K562 (cell line): Measurements from ENCODE around the gene ZNF106. TPM values are rescaled to one million over a fixed set of nuclear protein-coding genes. Genes with fewer than 3 reads are reported as not detected.

ENCODE experiments used
- ATAC-seq: fragments of 200-7000 bp; cut with Tn5 transposase; 3 replicates; pipeline ENCODE4 v1.9.1; 2020; ENCODE audit warnings: moderate library complexity
- BruUV-seq: library from RNA; stranded (reverse); fragments of 400-500 nt; replicated peaks from 2 replicates; lab custom pipeline; 2021; lab: Mats Ljungman, UMichigan
- CTCF ChIA-PET: fragments of 300-600 bp; formaldehyde crosslinking; extraction: SDS; loops from one replicate; lab custom pipeline; 2021; ENCODE audit warnings: low intra/inter-chr PET ratio; lab: Yijun Ruan, JAX
- POLR2A ChIA-PET: fragments of 300-600, 350-650 bp; sonication (Branson Sonifier 250); formaldehyde crosslinking; extraction: SDS; loops from one replicate; lab custom pipeline; 2021; ENCODE audit warnings: antibody characterized with exemption, inconsistent platforms; lab: Yijun Ruan, JAX
- DNase-seq, 4 experiments: peaks; one replicate each; pipeline versions ENCODE4 v3.0.0 to v3.0.0-alpha.2; 2011 to 2018; ENCODE audit warnings: low spot score in 3 of 4, mixed read lengths in 3 of 4; ENCODE audit errors: extremely low read depth in 1 of 4
- FAIRE-seq: peaks from 2 replicates; lab custom pipeline; 2011; peaks lifted over from hg19 to GRCh38; lab: Jason Lieb, UNC
- H2AFZ ChIP-seq: 2 replicates; pipeline ENCODE4 v1.6.0; 2011; ENCODE audit warnings: low read depth, low read length, control low read depth, inconsistent platforms
- H3K27ac ChIP-seq: fragments of 200-600 bp; 3 replicates; pipeline ENCODE4 v1.8.0; 2011; ENCODE audit warnings: low read depth, mild to moderate bottlenecking, control low read depth, inconsistent platforms, low read length, moderate library complexity, mixed read lengths; ENCODE audit errors: extremely low read depth
- H3K27me3 ChIP-seq, 2 experiments: fragments of 300-600 bp in 1 of 2; 2 replicates in 1 of 2; 3 replicates in 1 of 2; pipeline versions ENCODE4 v1.6.0 to v1.8.0; 2011; ENCODE audit warnings: inconsistent platforms in 2 of 2, low read length in 2 of 2, mild to moderate bottlenecking in 1 of 2, mixed read lengths in 1 of 2, moderate library complexity in 1 of 2; ENCODE audit not compliant: control insufficient read depth in 2 of 2, insufficient read depth in 2 of 2
- H3K36me3 ChIP-seq: fragments of 300-600 bp; 3 replicates; pipeline ENCODE4 v1.8.0; 2011; ENCODE audit warnings: mild to moderate bottlenecking, low read length, inconsistent platforms; ENCODE audit not compliant: control insufficient read depth, insufficient read depth
- H3K4me1 ChIP-seq, 2 experiments: fragments of 200-600 bp in 1 of 2; replicated peaks in 1 of 2; 2 replicates in 1 of 2; 3 replicates in 1 of 2; pipeline versions ENCODE4 v1.5.1 to v1.8.0; 2011; ENCODE audit warnings: inconsistent platforms in 2 of 2, low read length in 2 of 2, mild to moderate bottlenecking in 1 of 2, mixed read lengths in 1 of 2, moderate library complexity in 1 of 2; ENCODE audit not compliant: control insufficient read depth in 2 of 2, insufficient read depth in 2 of 2
- H3K4me2 ChIP-seq: 2 replicates; pipeline ENCODE4 v1.6.1; 2011; ENCODE audit warnings: low read length, control low read depth, inconsistent platforms, mixed read lengths; ENCODE audit not compliant: insufficient read depth
- H3K4me3 ChIP-seq: fragments of 200-600 bp; sonication (generic), shearing (Covaris generic); 2 replicates; pipeline ENCODE4 v1.5.1; 2016; ENCODE audit warnings: control low read depth, inconsistent platforms
- H3K79me2 ChIP-seq: fragments of 200-600 bp; 3 replicates; pipeline ENCODE4 v1.8.0; 2011; ENCODE audit warnings: low read length, inconsistent platforms; ENCODE audit not compliant: control insufficient read depth, insufficient read depth
- H3K9ac ChIP-seq, 2 experiments: 2 replicates each; pipeline versions ENCODE4 v1.6.0 to v1.6.1; 2011; ENCODE audit warnings: low read depth in 2 of 2, low read length in 2 of 2, control low read depth in 1 of 2, inconsistent platforms in 1 of 2, mild to moderate bottlenecking in 1 of 2, mixed read lengths in 1 of 2; ENCODE audit not compliant: insufficient read depth in 1 of 2
- H3K9me1 ChIP-seq: one replicate; pipeline ENCODE4 v1.6.0; 2011; ENCODE audit warnings: inconsistent platforms, mild to moderate bottlenecking, low read length, moderate library complexity; ENCODE audit not compliant: control insufficient read depth, insufficient read depth
- H3K9me3 ChIP-seq: replicated peaks from 2 replicates; pipeline ENCODE4 v1.5.1; 2011; ENCODE audit warnings: low read depth, low read length, inconsistent platforms; ENCODE audit not compliant: control insufficient read depth, insufficient read depth
- H4K20me1 ChIP-seq: replicated peaks from 2 replicates; pipeline ENCODE4 v1.6.1; 2011; ENCODE audit warnings: low read length, inconsistent platforms, mixed read lengths; ENCODE audit not compliant: control insufficient read depth, insufficient read depth
- ATF7 ChIP-seq: fragments of 450-650 bp; IDR thresholded peaks from 2 replicates; pipeline ENCODE4 v1.7.1; 2014; ENCODE audit warnings: mild to moderate bottlenecking, moderate library complexity
- NFIC ChIP-seq: fragments of 450-650 bp; IDR thresholded peaks from 2 replicates; pipeline ENCODE4 v1.6.1; 2017; ENCODE audit warnings: mild to moderate bottlenecking, inconsistent platforms
- NFIX ChIP-seq: fragments of 250-450 bp; sonication (Bioruptor Pico); IDR thresholded peaks from 2 replicates; pipeline ENCODE4 v1.4.0; 2020; ENCODE audit warnings: low read depth, mild to moderate bottlenecking, moderate library complexity
- NR4A1 ChIP-seq, 2 experiments: fragments of 250-450 bp in 1 of 2; fragments of 450-650 bp in 1 of 2; sonication (Bioruptor Pico) in 1 of 2; IDR thresholded peaks; 2 replicates each; pipeline versions ENCODE4 v1.4.0 to v1.6.1; 2016 to 2020; ENCODE audit warnings: mild to moderate bottlenecking in 2 of 2, missing compliant biosample characterization in 1 of 2, missing genetic modification characterization in 1 of 2, moderate library complexity in 1 of 2
- TAL1 ChIP-seq: fragments of 450-650 bp; IDR thresholded peaks from 2 replicates; pipeline ENCODE4 v1.6.1; 2016; ENCODE audit warnings: mild to moderate bottlenecking
- ZNF146 ChIP-seq: IDR thresholded peaks from one replicate; pipeline ENCODE4 v1.6.1; 2018; ENCODE audit warnings: missing compliant biosample characterization; ENCODE audit not compliant: unreplicated experiment
- ZNF444 ChIP-seq: fragments of 250-450 bp; sonication (Bioruptor Pico); IDR thresholded peaks from 2 replicates; pipeline ENCODE4 v1.4.0; 2020; ENCODE audit warnings: mild to moderate bottlenecking, moderate library complexity
- WGBS: fragments of 100-300 bp; shearing (Covaris generic); methylation state at CpG from one replicate; pipeline ENCODE4 v1.1.6; 2016; ENCODE audit warnings: low coverage, mixed read lengths; ENCODE audit not compliant: insufficient coverage; ENCODE audit errors: missing lambda C conversion rate; 5-methylcytosine and 5-hydroxymethylcytosine counted together
- in situ Hi-C: fragments of 300-500 bp; cut with MboI; formaldehyde crosslinking; loops from 4 replicates; pipeline ENCODE4 v1.15.0; 2018; ENCODE audit warnings: inconsistent platforms, mixed read lengths
- intact Hi-C: fragments of 100-400 bp; cut with micrococcal nuclease; formaldehyde crosslinking; loops from 2 replicates; pipeline ENCODE4 v1.14.2; 2022
- polyA plus RNA-seq, 8 experiments: library from polyadenylated mRNA; depleted of rRNA in 4 of 8; stranded (reverse) in 5 of 8; unstranded in 3 of 8; fragments of >200 nt; fragmentation: Nextera tagmentation in 2 of 8; fragmentation: Illumina TruSeq in 1 of 8; extraction: Ambion mirVana in 2 of 8; extraction: Trizol in 1 of 8; gene quantifications; 2 replicates each; pipeline versions ENCODE4 v1.2.1 to v1.2.3, GENCODE V29; 2011 to 2014; ENCODE audit warnings: inconsistent platforms in 1 of 8, missing spikeins in 1 of 8
- total RNA-seq, 7 experiments: library from RNA; depleted of rRNA in 6 of 7; stranded (reverse); fragments of >200 nt in 6 of 7; fragmentation: Illumina TruSeq in 2 of 7; extraction: Trizol in 2 of 7; gene quantifications; 2 replicates each; pipeline versions ENCODE4 v1.2.1 to v1.2.3, GENCODE V29; 2011 to 2021; ENCODE audit warnings: low replicate concordance in 1 of 7
- TF ChIP-seq, protein P1 (sequence below): sonication (generic); formaldehyde crosslinking; IDR thresholded peaks from 2 replicates; pipeline ENCODE4 v1.8.0; 2023; ENCODE audit warnings: mild to moderate bottlenecking, missing genetic modification reagents

The ZNF106 gene
- total and polyA plus RNA-seq, 9 of the 15 experiments (the other 6 are each of a cell fraction or from before 2014, with no cell fraction given), result 14.4 to 55.3 (median 33.7) TPM

- Histone ChIP-seq H3K4me1 (no peaks in the 10 kb centered on the region; a peak in 1 of 5 replicates), H3K79me2 (no peaks in the 10 kb centered on the region), H3K9me1 (no peaks in the 10 kb centered on the region), H3K27ac (no peak overlapping the region), H2AFZ (no peak overlapping the region), H3K9ac (no peak overlapping the region), H4K20me1 (no peaks in the 10 kb centered on the region), H3K4me2 (no peak overlapping the region), H3K36me3 (no peaks in the 10 kb centered on the region), H3K4me3 (no peak overlapping the region), H3K9me3 (no peaks in the 10 kb centered on the region), H3K27me3 (peaks cover 0 to 6% of the 10 kb centered on the region in 2 experiments; a peak in 2 of 5 replicates)
- intact Hi-C loops, result no loop called here
- FAIRE-seq (no peak), DNase-seq (no peak), ATAC-seq (no peak)
- WGBS, result 0% methylated on average over 1 of the region's 1 CpG
- ChIA-PET CTCF (interaction anchor here (0.7 kb wide), 1 partner anchor 95 kb away, joined by 4 read pairs; no protein-coding TSS in a partner anchor), POLR2A (interaction anchor here (0.8 kb wide), 1 partner anchor 367 kb away, joined by 3 read pairs; no protein-coding TSS in a partner anchor)
- BruUV-seq, result no TSS peak
- peak; percentile 93 for TF ChIP-seq NFIC
- TF ChIP-seq ATF7, result no peak
- peak; percentile 73 for TF ChIP-seq NFIX (CRISPR knock-in tag)
- TF ChIP-seq, all 486 proteins: peak for 2
- in situ Hi-C loops, result no loop called here
These were observed 126.4 kb downstream of the ZNF106 start for GRCh38 chr15:42364529-42364928.

GRCh38 chr15:42363942-42364341, 127.0 kb downstream of the ZNF106 start:
- in situ Hi-C loops, result no loop called here
- Histone ChIP-seq H3K27ac (no peak overlapping the region), H2AFZ (no peak overlapping the region), H3K27me3 (peaks cover 0 to 6% of the 10 kb centered on the region in 2 experiments; a peak in 2 of 5 replicates), H3K9ac (no peak overlapping the region), H3K79me2 (no peaks in the 10 kb centered on the region), H3K4me2 (no peak overlapping the region), H3K9me1 (no peaks in the 10 kb centered on the region), H3K36me3 (no peaks in the 10 kb centered on the region), H3K4me3 (no peak overlapping the region), H3K4me1 (no peaks in the 10 kb centered on the region; a peak in 1 of 5 replicates), H4K20me1 (no peaks in the 10 kb centered on the region), H3K9me3 (no peaks in the 10 kb centered on the region)
- intact Hi-C loops, result no loop called here
- FAIRE-seq, result no peak
- no TSS peak for BruUV-seq
- ChIA-PET CTCF (interaction anchor here (0.7 kb wide), 1 partner anchor 96 kb away, joined by 4 read pairs; no protein-coding TSS in a partner anchor), POLR2A (interaction anchor here (0.8 kb wide), 1 partner anchor 366 kb away, joined by 3 read pairs; no protein-coding TSS in a partner anchor)
- ATAC-seq, result no peak
- DNase-seq, result no peak
- TF ChIP-seq TAL1 (no peak), ZNF146 (CRISPR knock-in tag) (no peak), ZNF444 (no peak), NR4A1 (CRISPR knock-in tag; IDR thresholded peaks at IDR 0.05) (no peak), NR4A1 (tag; IDR thresholded peaks at IDR 0.05) (no peak)
- TF ChIP-seq, protein P1, sequence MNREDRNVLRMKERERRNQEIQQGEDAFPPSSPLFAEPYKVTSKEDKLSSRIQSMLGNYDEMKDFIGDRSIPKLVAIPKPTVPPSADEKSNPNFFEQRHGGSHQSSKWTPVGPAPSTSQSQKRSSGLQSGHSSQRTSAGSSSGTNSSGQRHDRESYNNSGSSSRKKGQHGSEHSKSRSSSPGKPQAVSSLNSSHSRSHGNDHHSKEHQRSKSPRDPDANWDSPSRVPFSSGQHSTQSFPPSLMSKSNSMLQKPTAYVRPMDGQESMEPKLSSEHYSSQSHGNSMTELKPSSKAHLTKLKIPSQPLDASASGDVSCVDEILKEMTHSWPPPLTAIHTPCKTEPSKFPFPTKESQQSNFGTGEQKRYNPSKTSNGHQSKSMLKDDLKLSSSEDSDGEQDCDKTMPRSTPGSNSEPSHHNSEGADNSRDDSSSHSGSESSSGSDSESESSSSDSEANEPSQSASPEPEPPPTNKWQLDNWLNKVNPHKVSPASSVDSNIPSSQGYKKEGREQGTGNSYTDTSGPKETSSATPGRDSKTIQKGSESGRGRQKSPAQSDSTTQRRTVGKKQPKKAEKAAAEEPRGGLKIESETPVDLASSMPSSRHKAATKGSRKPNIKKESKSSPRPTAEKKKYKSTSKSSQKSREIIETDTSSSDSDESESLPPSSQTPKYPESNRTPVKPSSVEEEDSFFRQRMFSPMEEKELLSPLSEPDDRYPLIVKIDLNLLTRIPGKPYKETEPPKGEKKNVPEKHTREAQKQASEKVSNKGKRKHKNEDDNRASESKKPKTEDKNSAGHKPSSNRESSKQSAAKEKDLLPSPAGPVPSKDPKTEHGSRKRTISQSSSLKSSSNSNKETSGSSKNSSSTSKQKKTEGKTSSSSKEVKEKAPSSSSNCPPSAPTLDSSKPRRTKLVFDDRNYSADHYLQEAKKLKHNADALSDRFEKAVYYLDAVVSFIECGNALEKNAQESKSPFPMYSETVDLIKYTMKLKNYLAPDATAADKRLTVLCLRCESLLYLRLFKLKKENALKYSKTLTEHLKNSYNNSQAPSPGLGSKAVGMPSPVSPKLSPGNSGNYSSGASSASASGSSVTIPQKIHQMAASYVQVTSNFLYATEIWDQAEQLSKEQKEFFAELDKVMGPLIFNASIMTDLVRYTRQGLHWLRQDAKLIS (CRISPR knock-in tag), result no peak
